Aorta (tissue), 5 donors: ENCODE data around the gene TEFM. TPM values are rescaled to one million over a fixed set of nuclear protein-coding genes. Genes with fewer than 3 reads are reported as not detected.
A peak's percentile ranks its signal among the peaks of the same experiment; 100 is the strongest.
"Not testable (repeated sequence)": the region's sequence is repeated elsewhere in the genome, so short reads cannot be mapped to it uniquely, and the experiment has no call there.

Experiments
- ATAC-seq: fragments of 200-7000 bp; cut with Tn5 transposase; one replicate; pipeline ENCODE4 v1.9.1; 2022; ENCODE audit warnings: moderate library complexity; ENCODE audit not compliant: low FRiP score
- DNase-seq, 2 donors: peaks; one replicate each; pipeline ENCODE4 v3.0.0-alpha.2; 2020
- H3K27ac ChIP-seq, 2 donors: one replicate each; pipeline ENCODE4 v1.5.1; 2013; ENCODE audit warnings: low read length in 2 of 2, mild to moderate bottlenecking in 2 of 2, moderate library complexity in 2 of 2, control low read depth in 1 of 2, inconsistent platforms in 1 of 2, low read depth in 1 of 2
- H3K27me3 ChIP-seq, 2 donors: one replicate each; pipeline ENCODE4 v1.6.1; 2013; ENCODE audit warnings: control low read depth in 1 of 2, low read length in 1 of 2, mild to moderate bottlenecking in 1 of 2, moderate library complexity in 1 of 2; ENCODE audit not compliant: insufficient read depth in 2 of 2, control insufficient read depth in 1 of 2
- H3K36me3 ChIP-seq, 2 donors: one replicate each; pipeline ENCODE4 v1.6.1; 2013; ENCODE audit warnings: control low read depth in 1 of 2, low read length in 1 of 2, mild to moderate bottlenecking in 1 of 2; ENCODE audit not compliant: insufficient read depth in 2 of 2, control insufficient read depth in 1 of 2
- H3K4me1 ChIP-seq, 2 donors: one replicate each; pipeline ENCODE4 v1.6.1; 2013; ENCODE audit warnings: low read length in 2 of 2, control low read depth in 1 of 2, mild to moderate bottlenecking in 1 of 2, moderate library complexity in 1 of 2; ENCODE audit not compliant: insufficient read depth in 2 of 2, control insufficient read depth in 1 of 2
- H3K4me3 ChIP-seq, 2 donors: one replicate each; pipeline ENCODE4 v1.5.1; 2013; ENCODE audit warnings: low read length in 2 of 2, control low read depth in 1 of 2, mild to moderate bottlenecking in 1 of 2
- H3K9me3 ChIP-seq: one replicate; pipeline ENCODE4 v1.6.1; 2013; ENCODE audit warnings: mild to moderate bottlenecking, low read length; ENCODE audit not compliant: control insufficient read depth
- WGBS, 2 donors: extraction: QIAGEN DNeasy Blood & Tissue Kit; methylation state at CpG; one replicate each; pipeline ENCODE4 v1.1.7; 2013; 5-methylcytosine and 5-hydroxymethylcytosine counted together
- intact Hi-C, 2 donors: fragments of 100-400 bp; cut with DNase I; formaldehyde crosslinking; loops; one replicate each; pipeline versions ENCODE4 v1.14.2 to v1.15.0; 2022
- polyA plus RNA-seq, 2 donors: library from polyadenylated mRNA; stranded (reverse); fragments of 200-250 nt; gene quantifications; one replicate each; pipeline ENCODE4 v1.2.3, GENCODE V29; 2013
- total RNA-seq, 2 donors: library from RNA; stranded (reverse); fragmentation: NEBNext Ultra II Directional; extraction: Animal tissue kit (Norgen Biotek cat#: 25700); gene quantifications; one replicate each; pipeline ENCODE4 v1.2.1, GENCODE V29; 2021
- donor health status: healthy with polysubstance abuse.
- donor health status: Bipolar disorder and iron deficiency.
- donor health status: DM: no; HTN: no; CAD: no.
- donor health status: DM: no; HTN: no; CAD: no.
- donor health status: DM: yes; HTN: yes; CAD: no.

The TEFM gene
- total and polyA plus RNA-seq, 4 donors = 11.4 to 15.8 (median 12.6) TPM

GRCh38 chr17:30939051-30939689, 33.1 kb upstream of the TEFM start:
- Histone ChIP-seq H3K4me1 (no peaks in the 10 kb centered on the region), H3K27me3 (no peaks in the 10 kb centered on the region), H3K27ac (no peak overlapping the region), H3K4me3 (no peak overlapping the region), H3K9me3 (no peaks in the 10 kb centered on the region), H3K36me3 (no peaks in the 10 kb centered on the region)
- intact Hi-C loops = no loop called here
- 86 to 87% methylated on average over 13 of the region's 13 CpGs for WGBS, 2 donors
- DNase-seq (peak in 1 of 2 donors; percentile 5), ATAC-seq (no peak)

DNA sequence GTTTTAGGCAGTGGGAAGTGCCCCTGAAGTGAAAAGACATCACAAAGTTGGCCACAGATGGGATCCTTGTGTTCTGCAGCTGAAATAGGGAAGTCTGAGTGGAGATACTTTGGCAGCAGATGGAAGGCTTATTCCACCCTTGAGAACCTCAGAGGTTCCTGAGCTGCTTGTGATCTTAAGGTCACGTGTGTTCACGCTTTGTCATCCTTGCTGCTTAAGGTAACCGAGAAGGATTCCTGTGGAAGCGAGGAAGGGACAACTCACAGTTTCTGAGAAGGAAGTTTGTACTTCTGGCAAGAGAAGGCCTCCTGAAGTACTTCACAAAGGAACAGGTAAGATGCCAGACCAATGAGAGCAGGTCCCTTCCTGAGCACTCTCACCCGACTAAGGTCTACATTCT, 27.9 kb upstream of the TEFM start:
- intact Hi-C loops = no loop called here
- no peak overlapping the region for H3K4me3 ChIP-seq
- no peaks in the 10 kb centered on the region for H3K9me3 ChIP-seq
- no peak for ATAC-seq
- H3K36me3 ChIP-seq = no peaks in the 10 kb centered on the region
- no peak for DNase-seq
- no peaks in the 10 kb centered on the region for H3K4me1 ChIP-seq
- 71% methylated on average over 5 of the region's 5 CpGs for WGBS, 2 donors
- H3K27me3 ChIP-seq = no peaks in the 10 kb centered on the region
- H3K27ac ChIP-seq = no peak overlapping the region

- ATAC-seq, H3K4me3 ChIP-seq, H3K27me3 ChIP-seq, H3K9me3 ChIP-seq, H3K4me1 ChIP-seq, intact Hi-C loops, H3K36me3 ChIP-seq, H3K27ac ChIP-seq: not testable (repeated sequence)
- WGBS, 2 donors = 86 to 89% methylated on average over 8 of the region's 8 CpGs
- peak in 1 of 2 donors; percentile 9 for DNase-seq
Measured at GRCh38 chr17:30931582-30931981, 25.5 kb upstream of the TEFM start.

- WGBS, 2 donors = 73 to 79% methylated on average over 3 of the region's 3 CpGs
- intact Hi-C loops = no loop called here
- peak in 1 of 2 donors; percentile 26 for DNase-seq
- Histone ChIP-seq H3K9me3 (no peaks in the 10 kb centered on the region), H3K4me1 (no peaks in the 10 kb centered on the region), H3K4me3 (no peak overlapping the region), H3K27ac (no peak overlapping the region), H3K36me3 (no peaks in the 10 kb centered on the region), H3K27me3 (no peaks in the 10 kb centered on the region)
- no peak for ATAC-seq
Measured at GRCh38 chr17:30930495-30930894, 24.5 kb upstream of the TEFM start.

DNA sequence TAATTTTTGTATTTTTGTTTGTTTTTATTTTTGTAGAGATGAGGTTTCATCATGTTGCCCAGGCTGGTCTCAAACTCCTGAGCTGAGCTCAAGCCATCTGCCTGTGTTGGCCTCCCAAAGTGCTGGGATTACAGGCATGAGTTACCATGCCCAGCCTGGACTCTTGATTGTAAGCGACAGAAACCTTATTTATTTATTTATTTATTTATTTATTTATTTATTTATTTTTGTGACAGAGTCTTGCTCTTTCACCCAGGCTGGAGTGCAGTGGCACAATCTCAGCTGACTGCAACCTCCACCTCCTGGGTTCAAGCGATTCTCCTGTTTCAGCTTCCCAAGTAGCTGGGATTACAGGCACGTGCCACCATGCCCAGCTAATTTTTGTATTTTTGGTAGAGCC, 23.8 kb upstream of the TEFM start:
- H3K4me3 ChIP-seq, H3K9me3 ChIP-seq, H3K27ac ChIP-seq, ATAC-seq, H3K36me3 ChIP-seq, H3K27me3 ChIP-seq, intact Hi-C loops, H3K4me1 ChIP-seq: not testable (repeated sequence)
- peak in 1 of 2 donors; percentile 13 for DNase-seq
- 94 to 95% methylated on average over 3 of the region's 3 CpGs for WGBS, 2 donors

DNA sequence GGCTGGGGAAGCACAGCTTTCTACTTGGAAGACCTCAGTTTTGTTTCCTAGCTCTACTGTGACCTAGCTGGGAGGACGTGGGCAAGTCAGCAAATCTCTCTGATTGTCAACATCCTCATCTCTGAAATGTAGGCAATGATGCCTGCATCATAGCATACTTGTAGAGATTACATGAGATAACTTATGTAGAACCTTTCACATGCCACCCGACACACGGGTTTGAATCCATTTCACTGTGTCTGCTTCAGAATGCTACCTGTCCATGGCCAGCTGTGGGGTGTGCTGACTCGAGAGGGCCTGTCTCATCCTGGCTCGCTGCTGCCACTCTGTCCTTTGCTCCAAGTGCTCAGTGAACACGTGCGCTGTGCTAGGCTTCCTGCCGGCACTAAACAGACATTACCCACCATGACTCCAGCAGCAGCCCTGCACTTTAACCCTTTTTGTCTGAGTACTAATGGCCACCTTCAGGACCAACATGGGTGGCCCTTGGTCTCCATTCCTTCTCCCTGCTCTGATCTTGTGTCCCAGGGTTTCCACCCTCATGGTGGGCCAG, 23.1 kb upstream of the TEFM start:
- Histone ChIP-seq H3K27ac (no peak overlapping the region), H3K4me1 (no peaks in the 10 kb centered on the region), H3K36me3 (no peaks in the 10 kb centered on the region), H3K4me3 (no peak overlapping the region), H3K9me3 (no peaks in the 10 kb centered on the region), H3K27me3 (no peaks in the 10 kb centered on the region)
- intact Hi-C loops = no loop called here
- no peak for ATAC-seq
- WGBS, 2 donors = 56 to 65% methylated on average over 8 of the region's 8 CpGs
- peak in 1 of 2 donors; percentile 33 for DNase-seq

DNA sequence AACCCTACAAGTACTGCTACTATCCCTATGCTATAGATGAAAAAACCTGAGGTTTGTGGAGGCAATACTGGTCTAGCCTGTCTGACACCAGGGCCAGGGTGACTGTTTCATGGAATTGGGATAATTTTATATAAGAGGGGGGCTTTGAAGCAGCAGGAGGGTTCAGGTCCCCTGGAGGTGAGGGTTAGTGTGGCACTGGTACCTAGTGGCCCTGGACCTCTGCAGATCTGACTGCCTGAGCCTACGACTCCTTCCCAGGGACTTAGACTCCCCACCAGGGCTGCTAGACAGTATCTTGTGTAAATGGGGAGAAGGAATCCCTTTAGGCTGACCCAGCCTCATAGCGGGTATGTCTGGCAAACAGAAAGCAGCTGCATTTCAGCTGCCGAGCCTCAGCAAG, 22.5 kb upstream of the TEFM start:
- Histone ChIP-seq H3K36me3 (no peaks in the 10 kb centered on the region), H3K27ac (no peak overlapping the region), H3K9me3 (no peaks in the 10 kb centered on the region), H3K4me3 (no peak overlapping the region), H3K4me1 (no peaks in the 10 kb centered on the region), H3K27me3 (no peaks in the 10 kb centered on the region)
- intact Hi-C loops = no loop called here
- WGBS, 2 donors = 74 to 77% methylated on average over 3 of the region's 3 CpGs
- ATAC-seq (no peak), DNase-seq (peak in 1 of 2 donors; percentile 19)

DNA sequence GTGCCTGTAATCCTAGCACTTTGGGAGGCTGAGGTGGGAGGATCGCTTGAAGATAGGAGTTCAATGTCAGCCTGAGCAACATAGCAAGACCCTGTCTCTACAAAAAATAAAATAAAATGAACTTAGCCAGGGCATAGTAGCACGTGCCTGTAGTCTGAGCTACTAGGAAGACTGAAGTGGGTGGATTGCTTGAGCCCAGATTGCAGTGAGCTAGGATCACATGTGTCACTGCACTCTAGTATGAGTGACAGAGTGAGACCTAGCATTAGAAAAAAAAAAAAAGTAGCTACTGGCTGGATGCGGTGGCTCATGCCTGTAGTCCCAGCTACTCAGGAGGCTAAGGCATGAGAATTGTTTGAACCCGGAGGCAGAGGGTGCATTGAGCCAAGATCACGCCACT, 21.7 kb upstream of the TEFM start:
- peak in 1 of 2 donors; percentile 4 for DNase-seq

GRCh38 chr17:30926516-30926915, 20.5 kb upstream of the TEFM start:
- ATAC-seq (no peak), DNase-seq (peak in 1 of 2 donors; percentile 13)
- Histone ChIP-seq H3K9me3 (no peaks in the 10 kb centered on the region), H3K27me3 (peaks cover 0 to 2% of the 10 kb centered on the region in 2 donors), H3K36me3 (no peaks in the 10 kb centered on the region), H3K27ac (no peak overlapping the region), H3K4me3 (no peak overlapping the region), H3K4me1 (no peaks in the 10 kb centered on the region)
- intact Hi-C loops = no loop called here
- 74 to 82% methylated on average over 6 of the region's 6 CpGs for WGBS, 2 donors

More for the DNA sequence above, 21.7 kb upstream of the TEFM start:
- intact Hi-C loops = no loop called here
- no peaks in the 10 kb centered on the region for H3K9me3 ChIP-seq
- no peak overlapping the region for H3K4me3 ChIP-seq
- H3K27ac ChIP-seq = no peak overlapping the region
- no peaks in the 10 kb centered on the region for H3K4me1 ChIP-seq
- WGBS, 2 donors = 86 to 90% methylated on average over 5 of the region's 5 CpGs
- no peaks in the 10 kb centered on the region for H3K27me3 ChIP-seq
- H3K36me3 ChIP-seq = no peaks in the 10 kb centered on the region
- ATAC-seq = no peak
